K562 (cell line): ENCODE measurements around the gene CDC6. TPM values are rescaled to one million over a fixed set of nuclear protein-coding genes. Genes with fewer than 3 reads are reported as not detected.
A peak's percentile ranks its signal among the peaks of the same experiment; 100 is the strongest.

ENCODE experiments used
- KLF6 ChIP-seq: fragments of 250-450 bp; sonication (Bioruptor Pico); IDR thresholded peaks from 2 replicates; pipeline ENCODE4 v1.4.0; 2020; ENCODE audit warnings: mild to moderate bottlenecking, moderate library complexity, borderline replicate concordance
- MYNN ChIP-seq, 2 experiments: sonication (generic); formaldehyde crosslinking in 1 of 2; IDR thresholded peaks; 2 replicates each; pipeline versions ENCODE4 v1.5.0 to v1.6.1; 2016 to 2020; ENCODE audit warnings: antibody characterized with exemption in 1 of 2, missing genetic modification reagents in 1 of 2
- NR2C1 ChIP-seq, 2 experiments: fragments of 450-650 bp; IDR thresholded peaks; 2 replicates each; pipeline ENCODE4 v1.6.1; 2017; ENCODE audit warnings: mild to moderate bottlenecking in 2 of 2, antibody characterized with exemption in 1 of 2, inconsistent platforms in 1 of 2, missing compliant biosample characterization in 1 of 2, missing genetic modification characterization in 1 of 2
- RFX7 ChIP-seq: fragments of 250-450 bp; sonication (Bioruptor Pico); IDR thresholded peaks from 2 replicates; pipeline ENCODE4 v1.5.1; 2021; ENCODE audit warnings: mild to moderate bottlenecking
- RHOXF2B ChIP-seq: fragments of 250-450 bp; sonication (Bioruptor Pico); conservative IDR thresholded peaks from 2 replicates; pipeline ENCODE4 v1.5.1; 2021
- TAF15 ChIP-seq: fragments of 200-400 bp; formaldehyde crosslinking; IDR thresholded peaks from 2 replicates; pipeline ENCODE4 v1.6.1; 2017; ENCODE audit warnings: mild to moderate bottlenecking, low read depth, low read length, moderate library complexity
- TBL1XR1 ChIP-seq, 2 experiments: IDR thresholded peaks; 2 replicates each; pipeline ENCODE4 v1.6.1; 2012; ENCODE audit warnings: improper control_type of control experiment in 2 of 2, low read length in 2 of 2, mild to moderate bottlenecking in 1 of 2
- ZBTB43 ChIP-seq: sonication (generic); formaldehyde crosslinking; IDR thresholded peaks from 2 replicates; pipeline ENCODE4 v1.8.0; 2023; ENCODE audit warnings: mild to moderate bottlenecking, missing genetic modification reagents
- ZNF347 ChIP-seq: fragments of 450-650 bp; formaldehyde crosslinking; IDR thresholded peaks from 2 replicates; pipeline ENCODE4 v1.4.0; 2020; ENCODE audit warnings: low read depth, mild to moderate bottlenecking, moderate library complexity
- ZNF431 ChIP-seq: sonication (generic); formaldehyde crosslinking; IDR thresholded peaks from 2 replicates; pipeline ENCODE4 v1.8.0; 2022; ENCODE audit warnings: mild to moderate bottlenecking, missing genetic modification reagents
- ZNF57 ChIP-seq: fragments of 450-650 bp; formaldehyde crosslinking; IDR thresholded peaks from 2 replicates; pipeline ENCODE4 v1.4.0; 2020; ENCODE audit warnings: mild to moderate bottlenecking, moderate library complexity
- ZNF785 ChIP-seq: fragments of 250-450 bp; sonication (Bioruptor Pico); IDR thresholded peaks from 2 replicates; pipeline ENCODE4 v1.4.0; 2020; ENCODE audit warnings: mild to moderate bottlenecking
- polyA plus RNA-seq, 8 experiments: library from polyadenylated mRNA; depleted of rRNA in 4 of 8; stranded (reverse) in 5 of 8; unstranded in 3 of 8; fragments of >200 nt; fragmentation: Nextera tagmentation in 2 of 8; fragmentation: Illumina TruSeq in 1 of 8; extraction: Ambion mirVana in 2 of 8; extraction: Trizol in 1 of 8; gene quantifications; 2 replicates each; pipeline versions ENCODE4 v1.2.1 to v1.2.3, GENCODE V29; 2011 to 2014; ENCODE audit warnings: inconsistent platforms in 1 of 8, missing spikeins in 1 of 8
- total RNA-seq, 7 experiments: library from RNA; depleted of rRNA in 6 of 7; stranded (reverse); fragments of >200 nt in 6 of 7; fragmentation: Illumina TruSeq in 2 of 7; extraction: Trizol in 2 of 7; gene quantifications; 2 replicates each; pipeline versions ENCODE4 v1.2.1 to v1.2.3, GENCODE V29; 2011 to 2021; ENCODE audit warnings: low replicate concordance in 1 of 7
- TF ChIP-seq, protein P1 (sequence below): fragments of 450-650 bp; formaldehyde crosslinking; IDR thresholded peaks from 2 replicates; pipeline ENCODE4 v1.4.0; 2022; ENCODE audit warnings: mild to moderate bottlenecking, moderate library complexity
- TF ChIP-seq, protein P2 (sequence below): fragments of 250-450 bp; sonication (Bioruptor Pico); IDR thresholded peaks from 2 replicates; pipeline ENCODE4 v1.5.0; 2022; ENCODE audit warnings: mild to moderate bottlenecking
- TF ChIP-seq, protein P3 (sequence below): sonication (generic); formaldehyde crosslinking; IDR thresholded peaks from 2 replicates; pipeline ENCODE4 v1.8.1; 2023; ENCODE audit warnings: mild to moderate bottlenecking, missing genetic modification reagents
- TF ChIP-seq, protein P4 (sequence below): fragments of 150-350 bp; conservative IDR thresholded peaks from 2 replicates; pipeline ENCODE4 v1.6.1; 2014; ENCODE audit warnings: low read length

The CDC6 gene
- total and polyA plus RNA-seq, 9 of the 15 experiments (the other 6 are each of a cell fraction or from before 2014, with no cell fraction given), result 29.6 to 141 (median 106) TPM

DNA sequence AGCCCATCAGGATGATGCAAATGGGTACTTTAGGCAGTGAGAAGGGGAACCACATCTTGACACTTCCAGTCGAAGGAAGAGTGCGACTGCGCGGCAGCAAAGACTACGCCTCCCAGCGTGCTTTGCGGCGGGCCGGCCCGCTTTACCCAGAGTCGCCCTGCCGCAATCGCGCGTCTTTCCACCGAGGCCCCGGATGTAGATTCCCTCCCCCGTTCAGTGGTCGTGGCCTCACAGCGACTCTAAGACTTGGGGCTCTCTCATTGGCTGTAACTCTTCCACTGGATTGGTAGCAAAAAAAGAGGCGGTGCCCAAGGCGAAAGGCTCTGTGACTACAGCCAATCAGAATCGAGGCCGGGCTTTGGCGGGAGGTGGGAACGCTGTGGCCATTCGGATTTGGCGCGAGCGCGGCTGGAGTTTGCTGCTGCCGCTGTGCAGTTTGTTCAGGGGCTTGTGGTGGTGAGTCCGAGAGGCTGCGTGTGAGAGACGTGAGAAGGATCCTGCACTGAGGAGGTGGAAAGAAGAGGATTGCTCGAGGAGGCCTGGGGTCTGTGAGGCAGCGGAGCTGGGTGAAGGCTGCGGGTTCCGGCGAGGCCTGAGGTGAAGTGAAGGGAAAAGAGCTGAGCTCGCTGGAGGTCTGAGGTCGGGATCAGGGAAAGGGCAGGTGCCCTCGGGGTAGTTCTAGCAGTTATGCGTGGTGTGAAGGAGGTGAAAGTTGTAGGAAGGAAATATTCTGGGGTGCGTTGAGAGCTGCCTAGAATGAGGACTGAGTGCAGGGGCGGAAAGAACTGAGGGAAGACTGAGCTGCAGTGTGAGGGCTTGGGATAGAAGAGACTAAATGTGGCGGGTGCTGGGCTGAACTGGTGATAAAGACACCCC lies at the start of gene CDC6 (continued):
- TF ChIP-seq, protein P1, sequence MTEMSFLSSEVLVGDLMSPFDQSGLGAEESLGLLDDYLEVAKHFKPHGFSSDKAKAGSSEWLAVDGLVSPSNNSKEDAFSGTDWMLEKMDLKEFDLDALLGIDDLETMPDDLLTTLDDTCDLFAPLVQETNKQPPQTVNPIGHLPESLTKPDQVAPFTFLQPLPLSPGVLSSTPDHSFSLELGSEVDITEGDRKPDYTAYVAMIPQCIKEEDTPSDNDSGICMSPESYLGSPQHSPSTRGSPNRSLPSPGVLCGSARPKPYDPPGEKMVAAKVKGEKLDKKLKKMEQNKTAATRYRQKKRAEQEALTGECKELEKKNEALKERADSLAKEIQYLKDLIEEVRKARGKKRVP (CRISPR knock-in tag), result no peak
- TF ChIP-seq, protein P2, sequence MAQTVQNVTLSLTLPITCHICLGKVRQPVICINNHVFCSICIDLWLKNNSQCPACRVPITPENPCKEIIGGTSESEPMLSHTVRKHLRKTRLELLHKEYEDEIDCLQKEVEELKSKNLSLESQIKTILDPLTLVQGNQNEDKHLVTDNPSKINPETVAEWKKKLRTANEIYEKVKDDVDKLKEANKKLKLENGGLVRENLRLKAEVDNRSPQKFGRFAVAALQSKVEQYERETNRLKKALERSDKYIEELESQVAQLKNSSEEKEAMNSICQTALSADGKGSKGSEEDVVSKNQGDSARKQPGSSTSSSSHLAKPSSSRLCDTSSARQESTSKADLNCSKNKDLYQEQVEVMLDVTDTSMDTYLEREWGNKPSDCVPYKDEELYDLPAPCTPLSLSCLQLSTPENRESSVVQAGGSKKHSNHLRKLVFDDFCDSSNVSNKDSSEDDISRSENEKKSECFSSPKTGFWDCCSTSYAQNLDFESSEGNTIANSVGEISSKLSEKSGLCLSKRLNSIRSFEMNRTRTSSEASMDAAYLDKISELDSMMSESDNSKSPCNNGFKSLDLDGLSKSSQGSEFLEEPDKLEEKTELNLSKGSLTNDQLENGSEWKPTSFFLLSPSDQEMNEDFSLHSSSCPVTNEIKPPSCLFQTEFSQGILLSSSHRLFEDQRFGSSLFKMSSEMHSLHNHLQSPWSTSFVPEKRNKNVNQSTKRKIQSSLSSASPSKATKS (CRISPR knock-in tag), result no peak
- TF ChIP-seq, protein P3, sequence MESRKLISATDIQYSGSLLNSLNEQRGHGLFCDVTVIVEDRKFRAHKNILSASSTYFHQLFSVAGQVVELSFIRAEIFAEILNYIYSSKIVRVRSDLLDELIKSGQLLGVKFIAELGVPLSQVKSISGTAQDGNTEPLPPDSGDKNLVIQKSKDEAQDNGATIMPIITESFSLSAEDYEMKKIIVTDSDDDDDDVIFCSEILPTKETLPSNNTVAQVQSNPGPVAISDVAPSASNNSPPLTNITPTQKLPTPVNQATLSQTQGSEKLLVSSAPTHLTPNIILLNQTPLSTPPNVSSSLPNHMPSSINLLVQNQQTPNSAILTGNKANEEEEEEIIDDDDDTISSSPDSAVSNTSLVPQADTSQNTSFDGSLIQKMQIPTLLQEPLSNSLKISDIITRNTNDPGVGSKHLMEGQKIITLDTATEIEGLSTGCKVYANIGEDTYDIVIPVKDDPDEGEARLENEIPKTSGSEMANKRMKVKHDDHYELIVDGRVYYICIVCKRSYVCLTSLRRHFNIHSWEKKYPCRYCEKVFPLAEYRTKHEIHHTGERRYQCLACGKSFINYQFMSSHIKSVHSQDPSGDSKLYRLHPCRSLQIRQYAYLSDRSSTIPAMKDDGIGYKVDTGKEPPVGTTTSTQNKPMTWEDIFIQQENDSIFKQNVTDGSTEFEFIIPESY, result peak; percentile 35; the same call in 1 of the 2 replicates
- TF ChIP-seq RHOXF2B (CRISPR knock-in tag) (no peak), MYNN (IDR thresholded peaks at IDR 0.05) (no peak), MYNN (CRISPR knock-in tag; IDR thresholded peaks at IDR 0.05) (no peak), ZNF57 (CRISPR knock-in tag) (no peak), ZNF431 (no peak), RFX7 (CRISPR knock-in tag) (no peak), TAF15 (no peak), ZNF785 (CRISPR knock-in tag) (no peak), ZNF347 (CRISPR knock-in tag) (no peak), NR2C1 (IDR thresholded peaks at IDR 0.05) (peak; percentile 62; the same call in 1 of the 2 replicates), NR2C1 (tag; IDR thresholded peaks at IDR 0.05) (peak; percentile 66; the same call in 1 of the 2 replicates), ZBTB43 (CRISPR knock-in tag) (no peak), KLF6 (no peak), TBL1XR1 (IDR thresholded peaks at IDR 0.05; ENCODE audit: low read length in 2 of 2) (no peak)
- TF ChIP-seq, protein P4, sequence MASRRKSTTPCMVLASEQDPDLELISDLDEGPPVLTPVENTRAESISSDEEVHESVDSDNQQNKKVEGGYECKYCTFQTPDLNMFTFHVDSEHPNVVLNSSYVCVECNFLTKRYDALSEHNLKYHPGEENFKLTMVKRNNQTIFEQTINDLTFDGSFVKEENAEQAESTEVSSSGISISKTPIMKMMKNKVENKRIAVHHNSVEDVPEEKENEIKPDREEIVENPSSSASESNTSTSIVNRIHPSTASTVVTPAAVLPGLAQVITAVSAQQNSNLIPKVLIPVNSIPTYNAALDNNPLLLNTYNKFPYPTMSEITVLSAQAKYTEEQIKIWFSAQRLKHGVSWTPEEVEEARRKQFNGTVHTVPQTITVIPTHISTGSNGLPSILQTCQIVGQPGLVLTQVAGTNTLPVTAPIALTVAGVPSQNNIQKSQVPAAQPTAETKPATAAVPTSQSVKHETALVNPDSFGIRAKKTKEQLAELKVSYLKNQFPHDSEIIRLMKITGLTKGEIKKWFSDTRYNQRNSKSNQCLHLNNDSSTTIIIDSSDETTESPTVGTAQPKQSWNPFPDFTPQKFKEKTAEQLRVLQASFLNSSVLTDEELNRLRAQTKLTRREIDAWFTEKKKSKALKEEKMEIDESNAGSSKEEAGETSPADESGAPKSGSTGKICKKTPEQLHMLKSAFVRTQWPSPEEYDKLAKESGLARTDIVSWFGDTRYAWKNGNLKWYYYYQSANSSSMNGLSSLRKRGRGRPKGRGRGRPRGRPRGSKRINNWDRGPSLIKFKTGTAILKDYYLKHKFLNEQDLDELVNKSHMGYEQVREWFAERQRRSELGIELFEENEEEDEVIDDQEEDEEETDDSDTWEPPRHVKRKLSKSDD, result no peak
